ENCODE data around the gene VARS1.

- TF ChIP-seq POLR2A (IDR thresholded peaks at IDR 0.05; ENCODE audit: low read depth, low read length) (no peak), POLR2AphosphoS5 (IDR thresholded peaks at IDR 0.05; ENCODE audit: low read depth, low read length) (no peak)
These were observed 511 bp downstream of the VARS1 start for GRCh38 chr6:31794866-31795615.

Measured in GM12891 (cell line).